ENCODE measurements around the gene AATK.
"Not testable (repeated sequence)": the region's sequence is repeated elsewhere in the genome, so short reads cannot be mapped to it uniquely, and the experiment has no call there.

The AATK gene

GRCh38 chr17:81091774-81092517 lies 74.1 kb downstream of the AATK start:
- DNase-seq (ENCODE audit: low read depth) = no peak

- no peak for DNase-seq (ENCODE audit: low read depth)
Measured at GRCh38 chr17:81091154-81091553, 74.9 kb downstream of the AATK start.

GRCh38 chr17:81090361-81091136 lies 75.5 kb downstream of the AATK start:
- no peak for DNase-seq (ENCODE audit: low read depth)

GRCh38 chr17:81086789-81087551 lies 79.1 kb downstream of the AATK start:
- no peak for DNase-seq (ENCODE audit: low read depth)

- no peak for DNase-seq (ENCODE audit: low read depth)
Measured at GRCh38 chr17:81085420-81085911, 80.6 kb downstream of the AATK start.

- DNase-seq (ENCODE audit: low read depth) = no peak
Measured at GRCh38 chr17:81084680-81085419, 81.2 kb downstream of the AATK start.

- DNase-seq (ENCODE audit: low read depth) = no peak
Measured at GRCh38 chr17:81083125-81083765, 82.8 kb downstream of the AATK start.

- no peak for DNase-seq (ENCODE audit: low read depth)
Measured at GRCh38 chr17:81082177-81083073, 83.6 kb downstream of the AATK start.

- no peak for DNase-seq (ENCODE audit: low read depth)
Measured at GRCh38 chr17:81081222-81082176, 84.5 kb downstream of the AATK start.

- no peak for DNase-seq (ENCODE audit: low read depth)
Measured at GRCh38 chr17:81080019-81080418, 86.0 kb downstream of the AATK start.

- not testable (repeated sequence) for DNase-seq (ENCODE audit: low read depth)
Measured at GRCh38 chr17:81078026-81078913, 87.8 kb downstream of the AATK start.

- DNase-seq (ENCODE audit: low read depth) = no peak
Measured at GRCh38 chr17:81076141-81076679, 89.8 kb downstream of the AATK start.

GRCh38 chr17:81075307-81075706 lies 90.7 kb downstream of the AATK start:
- DNase-seq (ENCODE audit: low read depth) = no peak

- no peak for DNase-seq (ENCODE audit: low read depth)
Measured at GRCh38 chr17:81074875-81075274, 91.1 kb downstream of the AATK start.

GRCh38 chr17:81073967-81074839 lies 91.8 kb downstream of the AATK start:
- no peak for DNase-seq (ENCODE audit: low read depth)
